ENCODE data around the gene RANGRF. TPM values are rescaled to one million over a fixed set of nuclear protein-coding genes. Genes with fewer than 3 reads are reported as not detected.

Gene RANGRF
- total and polyA plus RNA-seq, 3 donors from 2014 or later = 37.5 to 163 (median 43.0) TPM

GRCh38 chr17:8314797-8315763, 26.6 kb downstream of the RANGRF start:
- peaks cover 6% of the 10 kb centered on the region for H3K4me1 ChIP-seq
- H3K9me3 ChIP-seq = no peaks in the 10 kb centered on the region
- WGBS, 2 donors = 4 to 10% methylated on average over 26 to 29 of the region's 29 CpGs
- intact Hi-C loops (cut with DNase I; ENCODE audit: low total_unique reads) = no loop called here
- TF ChIP-seq, protein P1, sequence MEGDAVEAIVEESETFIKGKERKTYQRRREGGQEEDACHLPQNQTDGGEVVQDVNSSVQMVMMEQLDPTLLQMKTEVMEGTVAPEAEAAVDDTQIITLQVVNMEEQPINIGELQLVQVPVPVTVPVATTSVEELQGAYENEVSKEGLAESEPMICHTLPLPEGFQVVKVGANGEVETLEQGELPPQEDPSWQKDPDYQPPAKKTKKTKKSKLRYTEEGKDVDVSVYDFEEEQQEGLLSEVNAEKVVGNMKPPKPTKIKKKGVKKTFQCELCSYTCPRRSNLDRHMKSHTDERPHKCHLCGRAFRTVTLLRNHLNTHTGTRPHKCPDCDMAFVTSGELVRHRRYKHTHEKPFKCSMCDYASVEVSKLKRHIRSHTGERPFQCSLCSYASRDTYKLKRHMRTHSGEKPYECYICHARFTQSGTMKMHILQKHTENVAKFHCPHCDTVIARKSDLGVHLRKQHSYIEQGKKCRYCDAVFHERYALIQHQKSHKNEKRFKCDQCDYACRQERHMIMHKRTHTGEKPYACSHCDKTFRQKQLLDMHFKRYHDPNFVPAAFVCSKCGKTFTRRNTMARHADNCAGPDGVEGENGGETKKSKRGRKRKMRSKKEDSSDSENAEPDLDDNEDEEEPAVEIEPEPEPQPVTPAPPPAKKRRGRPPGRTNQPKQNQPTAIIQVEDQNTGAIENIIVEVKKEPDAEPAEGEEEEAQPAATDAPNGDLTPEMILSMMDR (IDR thresholded peaks at IDR 0.05) = no peak
- TF ChIP-seq POLR2A (IDR thresholded peaks at IDR 0.05) = no peak
- H3K4me3 ChIP-seq = peak overlapping the region in 1 of 2 donors; percentile 1
- no peak overlapping the region for H3K27ac ChIP-seq
- H3K27me3 ChIP-seq = no peaks in the 10 kb centered on the region
- DNase-seq = no peak
- H3K36me3 ChIP-seq (ENCODE audit: low read depth, missing control alignments) = no peaks in the 10 kb centered on the region

- H3K27me3 ChIP-seq = no peaks in the 10 kb centered on the region
- no peaks in the 10 kb centered on the region for H3K36me3 ChIP-seq (ENCODE audit: low read depth, missing control alignments)
- no peak for DNase-seq
- TF ChIP-seq, protein P1 (IDR thresholded peaks at IDR 0.05) = no peak
- TF ChIP-seq POLR2A (IDR thresholded peaks at IDR 0.05) = no peak
- WGBS, 2 donors = 26 to 39% methylated on average over 16 to 26 of the region's 26 CpGs
- H3K4me3 ChIP-seq = peak overlapping the region in 1 of 2 donors; percentile 1
- peaks cover 6% of the 10 kb centered on the region for H3K4me1 ChIP-seq
- no peak overlapping the region for H3K27ac ChIP-seq
- intact Hi-C loops (cut with DNase I; ENCODE audit: low total_unique reads) = no loop called here
- H3K9me3 ChIP-seq = no peaks in the 10 kb centered on the region
These were observed 27.3 kb downstream of the RANGRF start for GRCh38 chr17:8315764-8316217.

- Histone ChIP-seq H3K4me1 (peaks cover 6% of the 10 kb centered on the region), H3K4me3 (no peak overlapping the region), H3K27ac (no peak overlapping the region), H3K27me3 (no peaks in the 10 kb centered on the region), H3K36me3 (ENCODE audit: low read depth, missing control alignments) (no peaks in the 10 kb centered on the region), H3K9me3 (no peaks in the 10 kb centered on the region)
- DNase-seq = no peak
- no peak for TF ChIP-seq POLR2A (IDR thresholded peaks at IDR 0.05)
- TF ChIP-seq, protein P1 (IDR thresholded peaks at IDR 0.05) = no peak
- intact Hi-C loops (cut with DNase I; ENCODE audit: low total_unique reads) = no loop called here
- 76 to 77% methylated on average over 17 to 24 of the region's 24 CpGs for WGBS, 2 donors
These were observed 29.8 kb downstream of the RANGRF start for GRCh38 chr17:8318010-8318935.

DNA sequence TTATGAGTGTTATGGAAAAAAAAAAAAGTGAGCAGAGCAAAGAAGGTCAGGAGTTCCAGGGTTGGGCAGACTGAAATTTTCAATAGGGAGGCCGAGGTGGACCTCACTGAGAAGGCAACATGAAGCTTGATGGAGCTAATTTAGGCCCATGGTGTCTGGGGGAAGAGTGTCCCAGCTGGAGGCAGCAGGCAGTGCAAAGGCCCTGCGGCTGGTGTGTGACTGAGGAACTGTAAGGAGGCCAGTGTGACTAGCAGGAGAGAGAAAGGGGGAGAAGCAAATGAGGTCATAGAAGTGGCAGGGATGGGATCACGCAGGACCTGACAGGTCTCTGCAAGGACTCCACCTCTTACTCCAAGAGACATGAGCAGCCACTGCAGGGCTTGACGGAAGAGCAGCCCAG, 31.8 kb downstream of the RANGRF start:
- no peaks in the 10 kb centered on the region for H3K9me3 ChIP-seq
- WGBS, 2 donors = 84 to 94% methylated on average over 4 of the region's 4 CpGs
- TF ChIP-seq POLR2A (IDR thresholded peaks at IDR 0.05) = no peak
- TF ChIP-seq, protein P1 (IDR thresholded peaks at IDR 0.05) = no peak
- no peak overlapping the region for H3K27ac ChIP-seq
- DNase-seq = no peak
- H3K27me3 ChIP-seq = no peaks in the 10 kb centered on the region
- H3K4me1 ChIP-seq = peaks cover 6% of the 10 kb centered on the region
- intact Hi-C loops (cut with DNase I; ENCODE audit: low total_unique reads) = no loop called here
- no peak overlapping the region for H3K4me3 ChIP-seq
- H3K36me3 ChIP-seq (ENCODE audit: low read depth, missing control alignments) = no peaks in the 10 kb centered on the region
